ENCODE results near the gene BAHCC1. TPM values are rescaled to one million over a fixed set of nuclear protein-coding genes. Genes with fewer than 3 reads are reported as not detected.

The BAHCC1 gene
- total and polyA plus RNA-seq, 2 of the 8 experiments (the other 6 are each of a cell fraction or from before 2014, with no cell fraction given): 0.26 to 0.58 TPM

DNA sequence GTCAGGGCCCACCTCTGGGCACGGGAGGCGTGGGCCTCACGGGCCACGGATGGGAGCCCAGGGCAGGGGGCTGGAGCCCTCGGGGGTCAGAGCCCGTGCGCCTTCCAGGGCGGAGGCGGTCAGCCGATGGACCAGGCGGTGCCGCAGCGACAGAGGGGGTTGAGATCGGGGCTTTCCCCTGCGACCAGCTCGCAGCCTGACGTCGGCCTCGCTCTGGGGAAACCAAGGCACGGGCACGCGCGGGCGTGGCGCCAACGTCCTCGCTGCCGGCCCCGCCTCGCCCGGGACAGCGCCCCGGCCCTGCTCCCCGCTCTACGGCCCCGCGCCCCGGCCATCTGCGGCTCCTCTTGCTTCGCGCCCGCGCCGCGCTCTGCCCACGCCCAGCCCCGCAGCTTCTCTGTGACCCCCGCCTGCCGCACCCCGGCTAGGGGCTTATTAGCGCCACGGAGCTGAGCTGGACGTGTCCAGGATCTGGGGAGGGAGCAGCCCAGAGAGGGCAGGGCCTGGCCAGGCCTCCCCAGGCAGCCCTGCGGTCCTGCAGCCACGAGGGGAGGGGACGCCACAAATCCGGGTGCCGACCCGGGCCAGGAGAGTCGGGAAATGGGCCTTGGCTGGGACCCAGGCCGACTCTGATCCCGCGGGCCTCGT is 103.8 kb downstream of the BAHCC1 start:
- H3K4me1 ChIP-seq (replicated peaks in 1 of 4; ENCODE audit: control insufficient read depth in 3 of 4, insufficient read depth in 4 of 4, low read length in 3 of 4): peaks cover 0 to 3% (median 2%) of the 10 kb centered on the region in 4 experiments; a peak in 3 of 7 replicates
- H3K9me3 ChIP-seq (ENCODE audit: insufficient read depth in 2 of 2, low read depth in 1 of 2, low read length in 1 of 2): no peaks in the 10 kb centered on the region
- H3K79me2 ChIP-seq (ENCODE audit: control insufficient read depth in 1 of 2, insufficient read depth in 2 of 2, low read length in 2 of 2): no peaks in the 10 kb centered on the region
- no peak overlapping the region for H3K4me3 ChIP-seq (ENCODE audit: extremely low read depth in 1 of 4, insufficient read depth in 2 of 4, low read depth in 3 of 4, low read length in 4 of 4)
- 0 out of 2 replicates have a peak overlapping the region, but pooled peaks have one; percentile 39 for H2BK12ac ChIP-seq (ENCODE audit: low read depth, low read length)
- no peak overlapping the region for H3K27ac ChIP-seq (ENCODE audit: low read depth, low read length)
- 93% methylated on average over 33 of the region's 64 CpGs; no CpG with 5 or more reads in 1 of the 2 experiments for WGBS, 2 experiments (ENCODE audit: extremely low coverage in 1 of 2, insufficient coverage in 1 of 2, insufficient read length in 1 of 2, insufficient replicate concordance in 2 of 2, low coverage in 1 of 2, low lambda C conversion rate in 2 of 2, missing lambda C conversion rate in 1 of 2)
- CTCF ChIA-PET (ENCODE audit: partially characterized antibody): interaction anchor here (1.4 to 3.0 kb wide), 2 partner anchors 15 to 58 kb away, joined by 5 to 18 read pairs; no protein-coding TSS in a partner anchor
- H4K5ac ChIP-seq (ENCODE audit: insufficient read length, low read depth, low read length): no peak overlapping the region
- FAIRE-seq: no peak
- POLR2A ChIA-PET (ENCODE audit: partially characterized antibody): interaction anchor here (0.7 to 35.8 kb wide), 3 partner anchors 10 to 210 kb away, joined by 3 to 1004 read pairs (median 22); partner anchors contain the start of genes ACTG1 and FSCN2
- no peak overlapping the region for H3K14ac ChIP-seq (ENCODE audit: insufficient read length)
- peak overlapping the region; percentile 89 for H4K8ac ChIP-seq (ENCODE audit: extremely low read depth, insufficient read depth, low read length)
- H4K91ac ChIP-seq (replicated peaks; ENCODE audit: insufficient read length, low read length): no peak overlapping the region
- H3K27me3 ChIP-seq (replicated peaks in 1 of 4; ENCODE audit: control insufficient read depth in 3 of 4, extremely low read depth in 1 of 4, insufficient read depth in 3 of 4, low read length in 3 of 4): no peaks in the 10 kb centered on the region
- H3K9ac ChIP-seq (replicated peaks in 1 of 4; ENCODE audit: extremely low read depth in 1 of 4, low read depth in 3 of 4, low read length in 3 of 4): no peak overlapping the region
- peak overlapping the region; percentile 32; the same call in 1 of the 2 replicates for H3K18ac ChIP-seq (ENCODE audit: extremely low read depth, low read length)
- H3K4ac ChIP-seq (replicated peaks; ENCODE audit: insufficient read length, low read depth, low read length): no peak overlapping the region
- no peak overlapping the region for H2BK120ac ChIP-seq (replicated peaks; ENCODE audit: low read depth, low read length)
- no peak overlapping the region for H3K56ac ChIP-seq (replicated peaks; ENCODE audit: insufficient read length, low read depth, low read length)
- H3K23ac ChIP-seq (ENCODE audit: insufficient read length): no peak overlapping the region
- no peak overlapping the region; the same call in 1 of the 2 replicates for H2BK20ac ChIP-seq (ENCODE audit: low read length)
- peak overlapping the region; percentile 52; the same call in 1 of the 2 replicates for H2BK5ac ChIP-seq (ENCODE audit: low read depth, low read length)
- no peak overlapping the region for H2BK15ac ChIP-seq (ENCODE audit: low read length)
- DNase-seq (ENCODE audit: low read depth in 1 of 2, low spot score in 2 of 2): no peak
- no peak overlapping the region for H2AK5ac ChIP-seq (ENCODE audit: low read depth, low read length)
- H3K79me1 ChIP-seq (ENCODE audit: low read depth, low read length): no peaks in the 10 kb centered on the region
- H3K36me3 ChIP-seq (ENCODE audit: control insufficient read depth in 2 of 4, insufficient read depth in 4 of 4, low read length in 3 of 4): no peaks in the 10 kb centered on the region
- no peak overlapping the region for H3K4me2 ChIP-seq (ENCODE audit: insufficient read depth in 1 of 2, low read depth in 2 of 2, low read length in 2 of 2)
- H3K23me2 ChIP-seq (ENCODE audit: low read depth, low read length): no peaks in the 10 kb centered on the region
- H2AFZ ChIP-seq (ENCODE audit: low read length): no peak overlapping the region
- no peaks in the 10 kb centered on the region for H4K20me1 ChIP-seq (replicated peaks in 1 of 2; ENCODE audit: control insufficient read depth in 1 of 2, insufficient read depth in 2 of 2, low read length in 2 of 2)
- TF ChIP-seq CREB1 (IDR thresholded peaks at IDR 0.05): no peak
- no peak for TF ChIP-seq KDM4A (IDR thresholded peaks at IDR 0.05; ENCODE audit: low read depth, low read length, severe bottlenecking)
- no peak for TF ChIP-seq TBP (IDR thresholded peaks at IDR 0.05; ENCODE audit: low read depth, low read length)
- no peak for TF ChIP-seq KDM1A (IDR thresholded peaks at IDR 0.05; ENCODE audit: borderline replicate concordance, low read length)
- TF ChIP-seq SAP30 (IDR thresholded peaks at IDR 0.05; ENCODE audit: insufficient read depth, insufficient replicate concordance, low read length): no peak
- TF ChIP-seq ZNF274 (IDR thresholded peaks at IDR 0.05; ENCODE audit: borderline replicate concordance, extremely low read depth, low read length): no peak
- no peak for TF ChIP-seq SP2 (IDR thresholded peaks at IDR 0.05; ENCODE audit: low read length)
- no peak for TF ChIP-seq TAF1 (IDR thresholded peaks at IDR 0.05; ENCODE audit: low read depth, low read length)
- TF ChIP-seq, protein P1, sequence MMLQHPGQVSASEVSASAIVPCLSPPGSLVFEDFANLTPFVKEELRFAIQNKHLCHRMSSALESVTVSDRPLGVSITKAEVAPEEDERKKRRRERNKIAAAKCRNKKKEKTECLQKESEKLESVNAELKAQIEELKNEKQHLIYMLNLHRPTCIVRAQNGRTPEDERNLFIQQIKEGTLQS (IDR thresholded peaks at IDR 0.05; ENCODE audit: insufficient read depth, low read depth, low read length): no peak
- no peak for TF ChIP-seq HDAC6 (IDR thresholded peaks at IDR 0.05; ENCODE audit: low read depth, low read length)
- no peak for TF ChIP-seq MAFK (IDR thresholded peaks at IDR 0.05; ENCODE audit: low read depth, low read length)
- no peak for TF ChIP-seq CHD1 (IDR thresholded peaks at IDR 0.05; ENCODE audit: low read depth, low read length)

Data from H1 (cell line).